Islet precursor cell (in vitro differentiated cells): ENCODE results near the gene SORCS3.

Experiments
- DNase-seq: peaks from one replicate; pipeline ENCODE4 v3.0.0-alpha.2; 2018

The SORCS3 gene

GRCh38 chr10:104641187-104641936, at the start of gene SORCS3:
SORCS3 (plus strand) TSS chr10:104641290.
- peak; percentile 72 for DNase-seq

DNA sequence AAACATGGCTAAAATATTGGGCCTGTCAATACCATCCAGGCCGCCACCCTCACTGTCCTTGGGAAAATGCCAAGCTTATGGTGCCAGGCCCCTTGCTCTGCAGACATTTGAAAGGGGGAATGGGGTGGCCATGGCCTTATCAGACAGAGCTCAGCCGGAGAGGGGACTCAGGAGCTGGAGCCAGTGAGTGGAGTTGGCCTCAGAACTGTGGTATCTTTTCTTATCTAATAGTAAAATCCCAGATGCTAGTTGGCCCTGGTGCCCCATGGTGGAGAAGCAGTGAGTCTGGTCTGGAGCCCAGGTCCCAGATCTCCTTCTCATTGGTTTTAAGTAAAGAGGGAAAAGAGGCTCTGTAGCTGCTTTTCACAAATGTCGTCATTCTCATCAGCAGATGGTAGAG, 49.6 kb upstream of the SORCS3 start:
- DNase-seq = no peak

GRCh38 chr10:104601166-104601565, 39.9 kb upstream of the SORCS3 start:
- no peak for DNase-seq

DNA sequence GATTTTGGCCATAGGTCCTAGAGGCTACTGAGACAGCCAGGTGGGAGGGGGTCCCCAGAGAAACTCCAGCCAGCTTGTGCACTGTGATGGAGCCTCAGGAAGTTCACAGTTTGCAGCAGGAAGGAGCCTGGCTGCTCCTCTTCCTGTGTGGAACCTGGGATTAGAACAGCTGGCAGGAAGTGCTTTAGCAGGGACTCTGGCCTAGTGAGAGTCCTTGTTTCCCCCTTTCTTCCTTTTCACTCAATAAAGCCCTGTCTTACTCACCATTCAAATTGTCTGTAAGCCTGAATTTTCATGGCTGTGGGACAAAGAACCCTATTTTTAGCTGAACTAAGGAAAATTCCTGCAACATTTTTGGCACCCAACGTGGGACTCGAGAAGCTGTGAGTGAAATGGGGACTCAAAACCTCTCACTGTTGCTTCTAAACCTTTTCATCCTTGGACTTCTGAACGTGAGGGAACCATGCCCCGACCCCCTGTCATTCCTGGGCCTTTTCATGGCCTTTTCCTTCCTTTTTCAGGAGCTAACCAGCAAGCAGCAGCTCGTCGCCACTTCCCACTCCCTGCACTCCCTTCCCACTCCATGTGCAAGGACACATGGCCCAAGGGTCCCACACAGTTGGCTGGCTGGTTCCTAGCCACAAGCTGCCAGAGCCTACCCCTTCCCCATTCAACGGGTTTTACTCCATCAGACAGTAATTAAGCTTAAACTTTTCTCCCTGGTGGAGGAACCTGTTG, 32.8 kb upstream of the SORCS3 start:
- DNase-seq = no peak

GRCh38 chr10:104612571-104613205, 28.4 kb upstream of the SORCS3 start:
- no peak for DNase-seq

- no peak for DNase-seq
These were observed 27.7 kb upstream of the SORCS3 start for GRCh38 chr10:104613406-104613805.

GRCh38 chr10:104614245-104614831, 26.8 kb upstream of the SORCS3 start:
- no peak for DNase-seq

DNA sequence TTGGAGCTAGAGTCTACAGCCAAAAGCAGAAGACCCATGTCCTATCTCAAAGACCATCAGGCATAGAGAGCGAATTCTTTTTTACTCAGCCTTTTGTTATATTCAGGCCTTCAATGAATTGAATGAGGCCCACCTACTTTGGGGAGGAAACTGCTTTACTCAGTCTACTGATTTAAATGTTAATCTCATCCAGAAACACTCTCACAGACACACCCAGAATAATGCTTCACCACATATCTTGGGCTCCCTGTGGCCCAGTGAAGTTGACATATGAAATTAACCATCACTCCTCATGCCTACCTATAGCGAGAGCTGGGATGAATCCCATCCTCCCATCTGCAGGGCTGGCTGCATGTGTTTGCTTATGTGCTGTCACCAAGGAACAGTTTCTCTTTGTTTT, 26.0 kb upstream of the SORCS3 start:
- DNase-seq = no peak

- DNase-seq = peak; percentile 57
These were observed 23.3 kb upstream of the SORCS3 start for GRCh38 chr10:104617831-104618230.

GRCh38 chr10:104622175-104622574, 18.9 kb upstream of the SORCS3 start:
- DNase-seq = no peak

DNA sequence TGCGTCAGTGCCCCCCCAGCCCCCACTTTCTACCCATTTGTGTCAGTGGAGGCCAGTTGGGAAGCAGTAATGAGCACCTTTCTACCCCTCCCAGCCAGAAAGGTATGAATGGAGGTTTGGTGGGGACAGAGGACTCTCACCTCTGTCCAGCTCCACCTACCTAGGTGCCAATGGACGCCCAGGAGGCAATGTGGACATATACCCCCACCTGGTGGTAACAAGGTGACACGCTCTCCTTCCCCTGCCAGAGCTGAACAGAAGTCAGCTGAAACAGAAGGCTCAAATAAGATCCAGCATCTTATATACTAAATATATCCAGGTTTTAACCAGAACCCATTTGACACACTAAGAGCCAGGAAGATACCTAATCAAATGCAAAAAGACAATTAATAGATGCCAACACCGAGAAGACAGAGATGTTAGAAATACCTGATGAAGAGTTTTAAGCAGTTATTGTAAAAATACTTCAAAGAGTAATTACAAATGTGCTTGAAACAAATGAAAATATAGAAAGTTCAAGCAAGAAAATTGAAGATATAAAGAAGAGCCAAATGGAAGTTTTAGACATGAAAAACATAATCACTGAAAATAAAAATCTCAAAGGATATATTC, 18.4 kb upstream of the SORCS3 start:
- peak; percentile 81 for DNase-seq

DNA sequence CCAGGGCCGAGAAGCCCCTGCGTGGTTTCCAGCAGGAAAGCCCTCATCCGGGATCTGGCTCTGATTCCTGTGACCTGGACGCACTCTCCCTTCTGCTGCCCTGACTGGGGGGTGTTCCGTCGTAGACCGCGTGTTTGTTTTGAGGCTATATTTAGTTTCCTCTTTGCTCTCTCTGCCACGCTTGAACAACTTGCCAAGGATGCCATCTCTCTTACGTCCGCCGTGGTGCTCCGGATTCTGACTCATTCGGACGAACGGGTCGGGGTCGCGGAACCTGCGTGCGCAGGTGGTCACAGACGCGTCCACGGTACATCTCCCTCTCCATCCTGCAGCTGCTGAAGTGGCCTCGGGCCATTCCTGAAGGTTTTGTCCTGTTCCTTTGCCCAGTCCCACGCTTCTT, 10.4 kb upstream of the SORCS3 start:
- no peak for DNase-seq

GRCh38 chr10:104631946-104632345, 9.1 kb upstream of the SORCS3 start:
- DNase-seq = no peak

DNA sequence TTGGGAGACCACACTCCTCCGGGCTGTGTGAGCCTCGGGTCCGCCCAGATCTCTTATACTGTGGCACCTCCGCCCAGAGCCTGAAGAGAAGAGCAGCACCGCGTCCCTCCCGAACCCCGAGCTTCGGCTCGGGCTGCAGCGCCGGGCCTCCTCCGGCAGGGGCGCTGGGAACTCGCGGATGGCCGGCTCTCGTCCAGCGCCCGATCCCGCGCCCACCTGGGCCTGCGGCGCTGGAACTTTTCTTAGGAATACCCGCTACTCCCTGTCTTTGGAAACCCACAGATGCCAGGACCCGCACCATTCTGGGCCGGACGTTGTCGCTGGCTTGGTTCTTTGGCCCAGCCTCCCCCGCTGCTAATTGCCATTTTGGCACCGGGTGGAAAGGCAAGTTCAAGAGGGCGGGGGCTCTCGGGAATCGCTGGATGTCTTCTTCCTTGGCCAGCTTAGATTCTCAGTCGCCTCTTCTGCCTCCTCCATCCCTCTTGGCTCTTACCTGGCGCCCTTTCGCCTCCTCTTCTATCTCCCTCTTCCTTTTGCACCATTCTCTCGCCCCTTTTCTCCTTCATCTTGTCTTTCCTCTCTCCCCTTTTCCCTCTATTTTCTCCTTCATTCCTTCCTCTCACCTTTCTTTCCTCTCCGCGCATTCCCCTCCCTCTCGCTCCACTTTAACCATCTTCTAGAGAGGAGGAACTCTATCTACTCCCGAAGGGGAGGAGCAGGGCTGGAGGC, 2.1 kb upstream of the SORCS3 start:
- peak; percentile 77 for DNase-seq

DNA sequence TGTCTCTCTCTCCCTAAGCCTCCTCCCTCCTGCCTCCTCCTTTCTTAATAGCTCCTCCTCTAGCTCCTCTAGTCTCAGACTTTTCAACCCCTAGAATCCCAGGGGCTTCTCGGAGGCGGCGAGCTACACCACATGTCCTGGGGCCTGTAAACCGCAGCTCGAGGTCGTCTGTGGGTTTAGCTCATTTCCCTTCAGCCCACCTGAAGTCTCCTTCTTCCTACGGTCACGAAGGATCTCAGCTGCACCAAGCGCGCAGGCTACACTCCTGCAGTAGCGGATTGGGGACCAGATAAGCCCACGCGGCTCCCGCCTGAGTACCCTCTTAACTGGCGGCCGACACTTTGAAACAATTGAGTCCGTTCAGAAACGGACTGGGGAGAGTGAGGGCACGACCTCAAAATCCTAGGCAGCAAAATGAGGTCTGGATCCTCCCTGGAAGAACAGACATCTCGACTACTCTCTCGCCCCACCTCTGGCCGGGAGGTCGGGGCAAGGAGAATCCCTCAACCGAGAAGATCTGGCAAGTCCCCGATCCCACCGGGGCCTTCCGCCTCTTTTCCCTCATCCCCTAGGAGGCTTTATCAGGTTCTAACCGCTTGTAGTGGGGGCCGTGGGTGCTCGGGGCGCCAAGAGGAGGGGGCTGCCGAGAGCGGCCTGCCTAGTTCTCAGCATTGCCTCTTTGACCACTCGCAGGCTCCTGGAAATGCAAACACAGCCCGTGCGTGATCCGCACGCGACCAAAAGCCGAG, 1.3 kb upstream of the SORCS3 start:
- DNase-seq = peak; percentile 68

- no peak for DNase-seq
These were observed 527 bp upstream of the SORCS3 start for GRCh38 chr10:104640339-104641186.

DNA sequence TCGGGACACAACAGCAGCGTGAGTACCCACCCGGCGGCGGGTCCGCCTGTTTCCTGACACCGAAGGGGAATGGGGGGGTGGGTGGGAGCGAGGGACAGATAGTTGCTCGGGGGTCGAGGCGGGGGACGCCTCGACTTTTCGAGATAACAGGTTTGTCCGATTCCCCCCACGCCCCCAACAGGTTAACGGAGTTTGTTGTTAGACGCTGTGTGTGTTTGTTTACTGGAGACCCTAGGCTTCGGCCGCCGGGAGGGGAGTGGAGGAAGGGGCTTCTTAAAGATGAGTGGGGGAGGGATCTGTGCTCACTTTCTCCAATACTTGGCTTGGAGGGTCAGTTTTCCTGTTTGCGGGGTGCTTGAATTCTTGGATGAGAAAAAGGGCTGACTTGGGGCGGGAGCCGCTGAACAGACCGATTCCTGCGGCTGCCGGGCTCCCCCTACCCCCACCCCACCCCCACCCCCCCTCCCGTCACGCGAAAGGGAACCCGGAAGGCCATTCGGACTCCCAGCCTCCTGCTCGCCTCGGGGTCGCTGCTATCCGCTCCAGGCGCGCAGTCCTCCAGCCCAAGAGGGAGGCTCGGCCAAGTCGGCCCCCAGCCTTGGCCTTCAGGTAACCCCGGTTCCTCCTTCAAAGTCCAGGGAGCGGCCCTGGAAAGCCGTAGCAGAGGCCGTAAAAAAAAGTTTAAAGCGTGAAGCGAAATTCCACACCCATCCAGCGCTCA, 1.0 kb downstream of the SORCS3 start:
- peak; percentile 63 for DNase-seq

GRCh38 chr10:104642658-104643302, 1.7 kb downstream of the SORCS3 start:
- DNase-seq = peak; percentile 92

- DNase-seq = no peak
These were observed 2.2 kb downstream of the SORCS3 start for GRCh38 chr10:104643303-104643663.
